Activated T-cell treated with anti-CD3 and anti-CD28 coated beads, Interleukin-2, amount 50 U/mL, for 72 hours (primary cell): ENCODE data around the gene TRPM2. TPM values are rescaled to one million over a fixed set of nuclear protein-coding genes. Genes with fewer than 3 reads are reported as not detected.
"Not testable (repeated sequence)": the region's sequence is repeated elsewhere in the genome, so short reads cannot be mapped to it uniquely, and the experiment has no call there.

ENCODE experiments used
- ATAC-seq, 2 donors: fragments of 150-1000 bp; cut with Tn5 transposase; replicated peaks in 1 of 2; 2 replicates each; pipeline ENCODE4 v1.10.0; 2021; ENCODE audit warnings: moderate library complexity in 2 of 2, mild to moderate bottlenecking in 1 of 2
- DNase-seq, 2 donors: peaks; one replicate each; pipeline ENCODE4 v3.0.0; 2021 to 2022; ENCODE audit warnings: mixed read lengths in 1 of 2
- H3K27ac Mint-ChIP-seq: one replicate; pipeline ENCODE4 v1.8.0; 2022; ENCODE audit warnings: mild to moderate bottlenecking, moderate library complexity, mixed read lengths
- H3K27me3 Mint-ChIP-seq: one replicate; pipeline ENCODE4 v1.8.0; 2022; ENCODE audit warnings: low read depth, mixed read lengths
- H3K36me3 Mint-ChIP-seq, 2 donors: one replicate each; pipeline ENCODE4 v1.8.0; 2022; ENCODE audit warnings: mixed read lengths in 2 of 2, mild to moderate bottlenecking in 1 of 2; ENCODE audit not compliant: insufficient read depth in 2 of 2
- H3K4me1 Mint-ChIP-seq: one replicate; pipeline ENCODE4 v1.8.0; 2022; ENCODE audit warnings: low read depth, mixed read lengths
- H3K4me3 Mint-ChIP-seq, 2 donors: one replicate each; pipeline ENCODE4 v1.8.0; 2022; ENCODE audit warnings: mild to moderate bottlenecking in 2 of 2, mixed read lengths in 2 of 2, moderate library complexity in 2 of 2
- H3K9me3 Mint-ChIP-seq, 2 donors: one replicate each; pipeline ENCODE4 v1.8.0; 2022; ENCODE audit warnings: mixed read lengths in 2 of 2
- total RNA-seq, 2 donors: library from RNA; stranded (reverse); gene quantifications; one replicate each; pipeline ENCODE4 v1.2.3, GENCODE V29; 2022

The TRPM2 gene
- total RNA-seq, 2 donors from 2014 or later: 2.4 to 3.2 TPM

DNA sequence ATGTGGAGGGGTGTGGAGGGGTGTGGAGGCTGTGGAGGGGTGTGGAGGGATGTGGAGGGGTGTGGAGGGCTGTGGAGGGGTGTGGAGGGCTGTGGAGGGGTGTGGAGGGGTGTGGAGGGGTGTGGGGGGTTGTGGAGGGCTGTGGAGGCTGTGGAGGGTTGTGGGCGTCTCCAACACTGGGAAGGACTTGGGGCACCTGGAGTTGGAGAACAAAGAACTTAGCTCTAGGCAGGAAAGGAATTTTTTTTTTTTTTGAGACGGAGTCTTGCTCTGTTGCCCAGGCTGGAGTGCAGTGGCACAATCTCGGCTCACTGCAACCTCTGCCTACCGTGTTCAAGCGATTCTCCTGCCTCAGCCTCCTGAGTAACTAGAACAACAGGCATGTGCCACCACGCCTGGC is 43.4 kb downstream of the TRPM2 start:
- not testable (repeated sequence) for H3K9me3 Mint-ChIP-seq, ATAC-seq, H3K27ac Mint-ChIP-seq, H3K36me3 Mint-ChIP-seq, H3K27me3 Mint-ChIP-seq, DNase-seq, H3K4me1 Mint-ChIP-seq, H3K4me3 Mint-ChIP-seq

DNA sequence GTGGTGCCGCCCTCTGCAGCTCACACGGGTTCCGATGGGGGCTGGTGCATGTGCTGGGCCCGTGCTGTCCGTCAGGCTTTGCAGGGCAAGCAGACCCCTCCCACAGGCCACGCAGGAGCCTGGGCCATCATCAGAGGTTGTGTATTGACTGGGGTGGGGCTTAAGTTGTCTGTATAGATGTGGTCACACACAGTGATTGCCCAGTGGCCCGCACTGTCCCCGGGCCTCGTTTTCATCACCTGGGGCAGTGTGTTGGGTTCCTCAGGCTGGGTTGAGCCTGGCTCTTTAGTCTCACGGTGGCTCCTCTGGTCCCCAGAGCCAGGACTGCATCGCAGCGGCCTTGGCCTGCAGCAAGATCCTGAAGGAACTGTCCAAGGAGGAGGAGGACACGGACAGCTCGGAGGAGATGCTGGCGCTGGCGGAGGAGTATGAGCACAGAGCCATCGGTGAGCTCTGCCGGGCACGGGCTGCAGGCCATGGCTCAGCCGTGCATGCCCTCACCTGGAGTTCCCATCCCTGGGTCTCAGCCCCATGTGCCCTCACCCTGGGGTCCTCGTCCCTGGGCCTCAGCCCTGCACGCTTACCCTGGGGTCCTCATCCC is 44.1 kb downstream of the TRPM2 start:
- ATAC-seq (no peak), DNase-seq (no peak)
- H3K9me3 Mint-ChIP-seq: no peaks in the 10 kb centered on the region
- no peak overlapping the region for H3K27ac Mint-ChIP-seq
- no peaks in the 10 kb centered on the region for H3K4me1 Mint-ChIP-seq
- no peaks in the 10 kb centered on the region for H3K36me3 Mint-ChIP-seq
- no peaks in the 10 kb centered on the region for H3K27me3 Mint-ChIP-seq
- H3K4me3 Mint-ChIP-seq: no peak overlapping the region

DNA sequence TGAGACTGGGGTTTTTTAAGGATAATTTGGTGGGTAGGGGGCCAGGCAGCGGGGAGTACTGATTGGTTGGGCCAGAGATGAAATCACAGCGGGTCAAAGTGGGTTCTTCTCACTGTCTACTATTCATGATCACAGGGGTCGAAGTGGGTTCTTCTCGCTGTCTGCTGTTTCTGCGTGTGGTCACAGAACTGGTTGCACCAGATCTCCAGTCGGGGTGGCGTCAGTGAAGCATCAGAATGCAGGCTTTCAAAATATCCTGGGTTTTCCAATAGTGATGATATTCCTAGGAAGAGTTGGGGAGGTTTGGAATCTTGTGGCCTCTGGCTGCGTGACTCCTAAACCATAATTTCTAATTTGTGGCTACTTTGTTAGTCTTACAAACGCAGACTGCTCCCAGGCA is 45.1 kb downstream of the TRPM2 start:
- Mint-ChIP-seq H3K4me1 (no peaks in the 10 kb centered on the region), H3K9me3 (no peaks in the 10 kb centered on the region), H3K27me3 (no peaks in the 10 kb centered on the region), H3K27ac (no peak overlapping the region), H3K36me3 (no peaks in the 10 kb centered on the region), H3K4me3 (no peak overlapping the region)
- ATAC-seq (no peak), DNase-seq (no peak)

DNA sequence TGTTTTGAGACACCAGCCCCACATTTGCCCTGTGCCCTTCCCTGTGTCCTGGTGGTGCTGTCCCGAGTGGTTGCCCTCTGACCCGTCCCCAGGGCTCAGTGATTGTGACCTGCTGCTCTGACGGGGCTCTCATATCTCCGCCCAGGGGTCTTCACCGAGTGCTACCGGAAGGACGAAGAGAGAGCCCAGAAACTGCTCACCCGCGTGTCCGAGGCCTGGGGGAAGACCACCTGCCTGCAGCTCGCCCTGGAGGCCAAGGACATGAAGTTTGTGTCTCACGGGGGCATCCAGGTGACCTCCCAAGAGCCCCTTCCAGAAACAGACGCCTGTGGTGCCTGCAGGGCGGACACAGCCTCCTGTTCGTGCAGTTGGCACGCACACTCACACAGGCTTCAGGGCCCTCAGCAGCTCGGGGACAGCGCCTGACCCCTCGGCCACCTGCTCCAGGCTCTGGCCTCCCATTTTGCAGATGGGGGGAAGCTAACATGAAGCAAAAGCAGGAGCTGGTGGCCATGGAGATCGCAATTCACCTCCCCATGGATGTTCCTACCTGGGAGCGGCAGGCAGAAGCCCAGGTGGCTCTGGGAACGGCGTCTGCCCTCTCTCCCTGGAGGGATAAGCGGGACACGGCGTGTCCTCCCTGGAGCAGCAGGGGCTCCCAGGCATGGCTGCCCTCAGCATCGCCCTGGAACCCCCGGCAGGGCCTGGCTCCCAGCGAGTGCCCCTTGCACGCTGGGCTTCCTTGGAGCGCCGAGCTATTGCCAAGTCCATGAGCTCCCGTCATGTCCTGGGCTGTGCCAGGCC is 45.9 kb downstream of the TRPM2 start:
- Mint-ChIP-seq H3K27me3 (no peaks in the 10 kb centered on the region), H3K27ac (no peak overlapping the region), H3K4me3 (no peak overlapping the region), H3K36me3 (no peaks in the 10 kb centered on the region), H3K9me3 (no peaks in the 10 kb centered on the region), H3K4me1 (no peaks in the 10 kb centered on the region)
- ATAC-seq (no peak), DNase-seq (no peak)

DNA sequence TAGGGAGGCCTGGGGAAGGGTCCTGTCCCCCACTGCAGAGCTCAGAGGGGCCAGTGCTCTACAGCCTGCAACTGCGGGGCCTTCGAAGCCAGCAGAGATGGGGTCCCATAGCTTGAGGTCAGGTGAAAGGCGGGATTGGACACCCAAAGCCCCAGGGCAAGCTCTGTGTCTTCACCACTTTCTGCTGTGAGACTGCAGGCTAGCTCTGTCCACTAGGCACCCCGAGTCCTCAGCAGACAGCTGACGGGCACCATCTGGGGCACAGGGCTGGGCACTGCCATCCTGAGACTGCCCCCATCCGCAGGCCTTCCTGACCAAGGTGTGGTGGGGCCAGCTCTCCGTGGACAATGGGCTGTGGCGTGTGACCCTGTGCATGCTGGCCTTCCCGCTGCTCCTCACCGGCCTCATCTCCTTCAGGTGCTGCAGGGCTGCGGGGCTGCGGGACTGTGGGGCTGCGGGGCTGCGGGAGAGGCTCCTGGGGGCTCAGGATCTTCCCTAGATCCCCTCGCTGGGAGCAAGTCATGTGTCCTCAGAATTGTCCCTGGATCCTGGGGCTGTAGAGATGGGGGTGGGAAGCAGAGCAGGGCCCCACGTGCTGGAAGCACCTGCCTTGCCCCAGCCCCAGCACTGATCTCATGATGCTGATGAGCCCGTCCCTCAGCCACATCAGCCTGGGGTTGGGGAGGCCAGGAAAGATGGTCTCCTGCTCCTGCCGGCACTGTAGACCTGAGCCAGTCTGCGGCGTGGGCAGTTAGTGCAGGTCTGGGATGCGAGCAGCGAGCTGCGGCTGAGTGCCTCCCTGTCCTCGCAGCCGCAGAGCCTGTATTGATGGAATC is 46.8 kb downstream of the TRPM2 start:
- no peak for DNase-seq
- Mint-ChIP-seq H3K4me1 (no peaks in the 10 kb centered on the region), H3K27ac (no peak overlapping the region), H3K9me3 (no peaks in the 10 kb centered on the region), H3K27me3 (no peaks in the 10 kb centered on the region), H3K36me3 (no peaks in the 10 kb centered on the region), H3K4me3 (no peak overlapping the region)
- ATAC-seq: no peak

DNA sequence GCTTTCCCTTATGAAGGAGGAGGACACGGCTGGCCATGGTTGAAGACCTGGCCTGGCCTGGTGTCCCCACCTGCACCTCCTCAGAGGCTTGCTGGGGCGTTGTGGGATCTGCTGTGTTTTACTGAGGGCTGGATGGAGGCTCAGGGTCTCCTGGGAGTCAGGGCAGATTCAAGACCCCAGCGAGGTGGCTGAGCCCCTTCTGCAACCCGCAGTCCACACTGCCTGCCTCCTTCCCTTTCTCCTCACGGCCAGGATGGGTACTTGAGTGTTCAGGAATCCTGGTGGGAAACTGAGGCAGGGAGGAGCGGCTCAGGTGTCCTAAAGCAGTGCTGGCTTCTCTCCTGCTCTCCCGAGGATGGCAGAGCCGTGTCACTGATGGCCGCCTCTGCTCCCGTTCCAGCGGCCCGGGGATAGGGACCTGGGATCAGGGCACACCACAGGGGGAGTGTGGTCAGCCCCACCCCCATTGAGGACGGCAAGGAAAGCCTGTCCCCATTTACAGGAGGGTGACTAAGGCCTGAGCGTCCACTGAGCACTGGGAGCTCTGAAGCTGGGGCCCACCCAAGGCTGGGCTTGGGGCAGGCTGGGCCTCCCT is 47.5 kb downstream of the TRPM2 start:
- no peak overlapping the region for H3K27ac Mint-ChIP-seq
- no peaks in the 10 kb centered on the region for H3K36me3 Mint-ChIP-seq
- no peak for DNase-seq
- no peaks in the 10 kb centered on the region for H3K9me3 Mint-ChIP-seq
- no peaks in the 10 kb centered on the region for H3K27me3 Mint-ChIP-seq
- ATAC-seq: no peak
- H3K4me3 Mint-ChIP-seq: no peak overlapping the region
- no peaks in the 10 kb centered on the region for H3K4me1 Mint-ChIP-seq

DNA sequence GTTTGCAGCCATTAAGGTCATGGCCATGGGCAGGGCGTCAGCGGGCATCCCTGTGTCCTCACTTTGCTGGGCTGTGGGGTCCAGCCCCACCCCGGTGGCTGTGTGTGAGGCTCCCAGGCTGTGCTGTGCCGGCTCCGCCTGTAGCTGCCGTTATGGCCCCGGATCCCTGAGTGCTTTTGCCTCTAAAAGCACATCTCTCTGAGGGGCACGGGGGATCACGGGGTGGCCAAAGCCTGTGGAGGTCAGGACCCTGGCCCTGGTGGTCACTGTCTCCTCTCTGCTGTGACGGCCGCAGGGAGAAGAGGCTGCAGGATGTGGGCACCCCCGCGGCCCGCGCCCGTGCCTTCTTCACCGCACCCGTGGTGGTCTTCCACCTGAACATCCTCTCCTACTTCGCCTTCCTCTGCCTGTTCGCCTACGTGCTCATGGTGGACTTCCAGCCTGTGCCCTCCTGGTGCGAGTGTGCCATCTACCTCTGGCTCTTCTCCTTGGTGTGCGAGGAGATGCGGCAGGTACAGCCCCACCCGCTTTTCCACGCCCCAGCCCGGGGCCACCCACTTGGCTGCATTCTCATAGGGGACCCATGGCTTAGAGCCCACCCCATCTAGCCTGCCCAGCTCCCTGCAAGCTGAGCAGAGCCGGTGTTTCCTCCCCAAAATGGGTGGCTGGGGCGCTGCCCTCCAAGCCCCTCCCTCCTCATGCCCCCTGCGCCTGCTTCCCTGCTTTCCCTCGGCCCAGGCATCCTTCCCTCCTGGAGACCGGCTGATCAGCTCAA is 48.2 kb downstream of the TRPM2 start:
- no peak overlapping the region for H3K4me3 Mint-ChIP-seq
- no peaks in the 10 kb centered on the region for H3K27me3 Mint-ChIP-seq
- H3K4me1 Mint-ChIP-seq: no peaks in the 10 kb centered on the region
- no peak for DNase-seq
- H3K36me3 Mint-ChIP-seq: no peaks in the 10 kb centered on the region
- ATAC-seq: no peak
- no peaks in the 10 kb centered on the region for H3K9me3 Mint-ChIP-seq
- H3K27ac Mint-ChIP-seq: no peak overlapping the region

DNA sequence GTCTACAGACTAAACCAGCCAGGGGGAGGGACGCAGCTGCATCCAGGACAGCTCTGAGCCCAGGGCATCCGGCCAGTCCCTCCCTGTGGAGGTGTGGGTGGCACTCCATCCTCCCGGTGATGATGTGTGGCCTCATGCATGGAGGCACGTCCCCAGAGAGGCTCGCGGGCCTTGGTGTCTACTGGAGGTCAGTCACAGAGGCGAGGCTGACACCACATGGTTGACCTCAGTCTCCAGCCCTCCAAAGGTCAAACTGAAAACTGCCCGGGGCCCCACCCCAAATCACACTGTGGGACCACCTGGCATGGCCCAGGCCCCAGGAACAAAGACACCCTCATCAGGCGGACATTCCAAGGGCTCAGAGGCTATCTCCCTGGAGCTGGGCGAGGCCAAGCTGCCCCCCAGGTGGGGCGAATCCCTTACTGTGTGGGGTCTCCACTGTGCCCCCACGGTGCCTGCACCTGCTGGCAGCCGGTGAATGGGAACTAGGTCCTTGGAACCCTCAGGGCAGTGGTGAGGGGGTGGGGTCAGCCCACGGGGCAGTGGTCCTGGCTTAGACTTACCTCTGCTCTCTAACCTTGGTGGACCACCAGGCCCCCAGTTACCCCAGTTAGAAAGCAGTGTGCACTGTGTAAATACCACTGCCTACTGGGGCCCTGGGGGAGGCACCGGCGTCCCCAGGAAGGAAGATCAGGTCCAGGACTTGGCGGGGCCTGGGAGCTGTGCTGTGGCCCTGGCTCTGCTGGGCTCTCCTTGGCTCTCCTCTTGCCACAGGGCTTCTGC is 49.1 kb downstream of the TRPM2 start:
- Mint-ChIP-seq H3K9me3 (no peaks in the 10 kb centered on the region), H3K4me3 (no peak overlapping the region), H3K36me3 (peaks cover 0 to 2% of the 10 kb centered on the region in 2 donors), H3K27me3 (no peaks in the 10 kb centered on the region), H3K27ac (no peak overlapping the region), H3K4me1 (peaks cover 6% of the 10 kb centered on the region)
- no peak for DNase-seq
- ATAC-seq: no peak

DNA sequence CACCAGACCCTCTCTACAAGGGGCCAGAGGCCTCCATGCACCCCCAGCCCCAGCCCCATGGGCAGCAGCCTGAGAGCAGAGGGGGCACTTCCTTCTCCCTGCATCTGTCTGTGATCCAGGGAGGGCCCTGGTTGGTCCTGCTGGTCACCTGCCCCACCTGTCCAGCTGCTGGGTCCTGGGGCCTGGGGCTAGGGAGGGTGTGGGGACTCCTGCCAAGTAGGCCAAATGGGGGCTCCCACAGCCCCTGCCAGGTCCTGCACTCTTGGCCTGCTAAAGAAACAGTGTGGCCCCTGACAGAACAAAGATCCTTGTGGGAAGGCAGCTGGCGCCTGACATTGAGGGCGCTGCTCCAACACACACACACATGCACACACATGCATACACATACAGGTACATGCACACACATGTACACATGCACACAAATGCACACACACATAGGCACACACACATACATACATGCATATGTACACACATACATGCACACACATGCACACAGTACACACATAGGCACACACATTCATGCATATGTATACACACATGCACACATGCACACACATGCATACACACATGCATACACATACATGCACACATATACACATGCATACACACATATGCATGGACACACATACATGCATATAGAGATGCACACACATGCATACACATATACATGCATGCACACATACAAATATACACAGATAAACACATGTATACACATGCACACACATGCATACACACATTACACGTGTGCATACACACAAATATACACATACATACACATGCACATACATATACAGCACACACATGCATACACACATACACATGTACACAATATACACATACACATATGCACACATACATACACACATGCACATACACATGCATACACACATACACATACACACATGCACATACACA is 49.9 kb downstream of the TRPM2 start:
- no peaks in the 10 kb centered on the region for H3K27me3 Mint-ChIP-seq
- no peak for ATAC-seq
- H3K4me1 Mint-ChIP-seq: peaks cover 7% of the 10 kb centered on the region
- H3K36me3 Mint-ChIP-seq: peaks cover 0 to 2% of the 10 kb centered on the region in 2 donors
- H3K9me3 Mint-ChIP-seq: no peaks in the 10 kb centered on the region
- no peak overlapping the region for H3K27ac Mint-ChIP-seq
- DNase-seq: no peak
- H3K4me3 Mint-ChIP-seq: no peak overlapping the region

DNA sequence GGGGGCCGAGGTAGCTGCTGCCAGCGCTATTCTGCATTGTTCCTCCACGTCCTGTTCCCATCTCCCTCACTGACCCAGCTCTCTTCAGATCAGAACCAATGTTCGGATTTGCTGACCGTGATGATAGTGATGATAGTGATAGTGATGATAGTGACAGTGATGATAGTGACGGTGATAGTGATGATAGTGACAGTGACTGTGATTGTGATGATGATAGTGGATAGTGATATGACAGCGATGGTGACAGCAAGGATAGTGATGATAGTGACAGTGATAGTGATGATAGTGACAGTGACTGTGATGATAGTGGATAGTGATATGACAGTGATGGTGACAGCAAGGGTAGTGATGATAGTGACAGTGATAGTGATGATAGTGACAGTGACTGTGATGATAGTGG is 51.1 kb downstream of the TRPM2 start:
- not testable (repeated sequence) for H3K4me1 Mint-ChIP-seq, ATAC-seq, H3K9me3 Mint-ChIP-seq, H3K36me3 Mint-ChIP-seq, H3K27me3 Mint-ChIP-seq, DNase-seq, H3K4me3 Mint-ChIP-seq, H3K27ac Mint-ChIP-seq

DNA sequence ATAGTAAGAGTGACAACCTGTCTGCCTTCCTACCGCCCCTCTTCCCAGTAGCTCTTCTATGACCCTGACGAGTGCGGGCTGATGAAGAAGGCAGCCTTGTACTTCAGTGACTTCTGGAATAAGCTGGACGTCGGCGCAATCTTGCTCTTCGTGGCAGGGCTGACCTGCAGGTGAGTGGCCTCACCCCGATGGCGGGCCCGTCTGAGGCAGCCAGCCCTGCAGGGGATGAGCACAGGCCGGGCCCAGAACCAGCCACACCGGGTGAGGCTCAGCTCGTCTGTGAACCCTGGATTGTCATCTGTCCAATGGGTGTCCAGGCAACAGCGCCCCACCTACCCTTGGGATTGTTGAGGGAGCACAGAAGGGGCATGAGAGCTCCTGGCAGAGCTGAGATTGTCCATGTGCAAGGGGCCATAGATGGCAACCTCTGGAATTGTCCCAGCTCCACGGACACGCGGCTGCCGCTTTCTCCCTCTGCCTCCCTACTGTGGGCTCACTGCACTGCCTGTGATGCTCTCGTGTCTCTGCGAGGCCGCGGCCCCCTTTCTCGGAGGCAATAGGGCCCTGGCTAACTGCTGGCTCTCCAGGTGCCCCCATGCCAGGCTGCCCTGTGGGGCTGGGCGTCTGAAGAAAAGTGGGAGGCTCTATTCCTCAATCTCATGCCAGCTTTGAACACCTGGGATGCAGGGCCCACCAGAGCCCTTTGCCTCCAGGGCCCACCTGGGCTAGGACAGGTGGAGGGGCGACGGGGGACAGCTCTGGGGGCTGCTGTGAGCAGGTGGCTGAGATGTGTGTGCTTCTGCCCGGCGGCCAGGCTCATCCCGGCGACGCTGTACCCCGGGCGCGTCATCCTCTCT is 51.9 kb downstream of the TRPM2 start:
- Mint-ChIP-seq H3K4me1 (peaks cover 7% of the 10 kb centered on the region), H3K36me3 (peaks cover 2 to 6% of the 10 kb centered on the region in 2 donors), H3K9me3 (peaks cover 0 to 2% of the 10 kb centered on the region in 2 donors), H3K27ac (no peak overlapping the region), H3K4me3 (no peak overlapping the region), H3K27me3 (no peaks in the 10 kb centered on the region)
- no peak for DNase-seq
- no peak for ATAC-seq
